SK-N-SH (cell line): ENCODE data around the gene RAPGEF1. TPM values are rescaled to one million over a fixed set of nuclear protein-coding genes. Genes with fewer than 3 reads are reported as not detected.

Experiments used
- CTCF ChIA-PET: fragments of 300-600, 350-600 bp; formaldehyde crosslinking; extraction: SDS; loops from one replicate; lab custom pipeline; 2021; lab: Yijun Ruan, JAX
- POLR2A ChIA-PET: fragments of 350-600 bp; sonication (Branson Sonifier 250); formaldehyde crosslinking; extraction: SDS; loops from one replicate; lab custom pipeline; 2020; ENCODE audit warnings: antibody characterized with exemption, inconsistent platforms; lab: Yijun Ruan, JAX
- DNase-seq: peaks from one replicate; pipeline ENCODE4 v3.0.0; 2012
- H2AFZ ChIP-seq: fragments of 200-600 bp; sonication (generic); 2 replicates; pipeline ENCODE4 v1.8.1; 2016; ENCODE audit warnings: antibody characterized with exemption, mild to moderate bottlenecking, low read depth
- H3F3A ChIP-seq: fragments of 200-600 bp; sonication (generic); replicated peaks from 2 replicates; pipeline ENCODE3; 2016; ENCODE audit warnings: antibody characterized with exemption, mild to moderate bottlenecking; ENCODE audit not compliant: insufficient read depth
- H3K27ac ChIP-seq, 2 experiments: fragments of 200-500 bp in 1 of 2; fragments of 200-600 bp in 1 of 2; sonication (Bioruptor generic) in 1 of 2; sonication (generic), shearing (Covaris generic) in 1 of 2; 2 replicates each; pipeline versions ENCODE4 v1.5.1 to v1.6.1; 2014 to 2016; ENCODE audit warnings: low read depth in 2 of 2, inconsistent platforms in 1 of 2, low read length in 1 of 2, mild to moderate bottlenecking in 1 of 2, mixed read lengths in 1 of 2
- H3K27me3 ChIP-seq: fragments of 200-600 bp; sonication (generic), shearing (Covaris generic); 2 replicates; pipeline ENCODE4 v1.6.1; 2016; ENCODE audit warnings: mixed run types; ENCODE audit not compliant: insufficient read depth
- H3K36me3 ChIP-seq, 2 experiments: fragments of 200-500 bp in 1 of 2; fragments of 200-600 bp in 1 of 2; sonication (Bioruptor generic) in 1 of 2; sonication (generic) in 1 of 2; replicated peaks in 1 of 2; 2 replicates each; pipeline versions ENCODE3 to v1.5.1; 2014 to 2016; ENCODE audit warnings: low read length in 1 of 2, mild to moderate bottlenecking in 1 of 2; ENCODE audit not compliant: insufficient read depth in 2 of 2, control insufficient read depth in 1 of 2
- H3K4me1 ChIP-seq, 2 experiments: fragments of 200-500 bp in 1 of 2; fragments of 200-600 bp in 1 of 2; sonication (Bioruptor generic) in 1 of 2; sonication (generic), shearing (Covaris generic) in 1 of 2; 2 replicates each; pipeline versions ENCODE4 v1.5.1 to v1.6.1; 2014 to 2016; ENCODE audit warnings: low read depth in 1 of 2, low read length in 1 of 2, mixed run types in 1 of 2; ENCODE audit not compliant: insufficient read depth in 2 of 2, control insufficient read depth in 1 of 2
- H3K4me2 ChIP-seq: fragments of 200-600 bp; sonication (generic), shearing (Covaris generic); 2 replicates; pipeline ENCODE4 v1.6.1; 2017; ENCODE audit warnings: mixed run types
- H3K4me3 ChIP-seq, 2 experiments: fragments of 200-500 bp in 1 of 2; fragments of 200-600 bp in 1 of 2; sonication (Bioruptor generic) in 1 of 2; sonication (generic), shearing (Covaris generic) in 1 of 2; 2 replicates each; pipeline versions ENCODE4 v1.5.1 to v1.8.1; 2014 to 2016; ENCODE audit warnings: low read depth in 2 of 2, inconsistent platforms in 1 of 2, low read length in 1 of 2, mild to moderate bottlenecking in 1 of 2, mixed read lengths in 1 of 2, moderate library complexity in 1 of 2
- H3K79me2 ChIP-seq: fragments of 200-600 bp; sonication (generic); 2 replicates; pipeline ENCODE4 v1.8.1; 2017; ENCODE audit warnings: mild to moderate bottlenecking; ENCODE audit not compliant: insufficient read depth
- H3K9ac ChIP-seq: fragments of 200-600 bp; sonication (generic); 2 replicates; pipeline ENCODE4 v1.6.1; 2017; ENCODE audit warnings: mixed run types
- H3K9me2 ChIP-seq: fragments of 200-600 bp; sonication (generic); 2 replicates; pipeline ENCODE4 v1.6.1; 2017; ENCODE audit warnings: mixed run types
- H3K9me3 ChIP-seq: fragments of 200-600 bp; sonication (generic); 2 replicates; pipeline ENCODE4 v1.6.1; 2017; ENCODE audit warnings: mixed run types, mild to moderate bottlenecking, moderate library complexity
- H4K20me1 ChIP-seq: fragments of 200-600 bp; sonication (generic); 2 replicates; pipeline ENCODE4 v1.6.1; 2017; ENCODE audit warnings: mild to moderate bottlenecking, mixed run types; ENCODE audit not compliant: insufficient read depth
- ELF1 ChIP-seq: IDR thresholded peaks from 2 replicates; pipeline ENCODE4 v1.4.0; 2012
- EP300 ChIP-seq, 2 experiments: IDR thresholded peaks; 2 replicates each; pipeline versions ENCODE4 v1.4.0 to v1.6.1; 2012; ENCODE audit warnings: borderline replicate concordance in 1 of 2, low read depth in 1 of 2, low read length in 1 of 2
- IRF3 ChIP-seq: fragments of 150-350 bp; IDR thresholded peaks from 2 replicates; pipeline ENCODE4 v1.6.1; 2016; ENCODE audit warnings: mild to moderate bottlenecking, low read depth, low read length
- JUND ChIP-seq: IDR thresholded peaks from 2 replicates; pipeline ENCODE4 v1.4.0; 2012
- MXI1 ChIP-seq: IDR thresholded peaks from 2 replicates; pipeline ENCODE4 v1.6.1; 2012; ENCODE audit warnings: mild to moderate bottlenecking, low read depth, low read length, improper control_type of control experiment
- NFIC ChIP-seq: IDR thresholded peaks from 2 replicates; pipeline ENCODE4 v1.4.0; 2012; ENCODE audit warnings: borderline replicate concordance
- PBX3 ChIP-seq: IDR thresholded peaks from 2 replicates; pipeline ENCODE4; 2012
- POLR2AphosphoS5 ChIP-seq: IDR thresholded peaks from 2 replicates; pipeline ENCODE4 v1.6.1; 2012; ENCODE audit warnings: low read depth, low read length
- RAD21 ChIP-seq: IDR thresholded peaks from 2 replicates; pipeline ENCODE4 v1.6.1; 2012; ENCODE audit warnings: mild to moderate bottlenecking, low read length
- RCOR1 ChIP-seq: fragments of 150-350 bp; IDR thresholded peaks from 2 replicates; pipeline ENCODE4 v1.6.1; 2017; ENCODE audit warnings: antibody characterized with exemption, low read length
- REST ChIP-seq: IDR thresholded peaks from 2 replicates; pipeline ENCODE4 v1.6.1; 2012; ENCODE audit warnings: mild to moderate bottlenecking, low read depth, low read length, moderate library complexity
- SIN3A ChIP-seq: IDR thresholded peaks from 2 replicates; pipeline ENCODE4 v1.6.1; 2012; ENCODE audit warnings: low read depth, mild to moderate bottlenecking, low read length, moderate library complexity, borderline replicate concordance
- TEAD4 ChIP-seq: IDR thresholded peaks from 2 replicates; pipeline ENCODE4 v1.4.0; 2012; ENCODE audit warnings: mild to moderate bottlenecking, borderline replicate concordance; ENCODE audit not compliant: insufficient read depth
- USF1 ChIP-seq: IDR thresholded peaks from 2 replicates; pipeline ENCODE4 v1.4.0; 2012; ENCODE audit warnings: low read depth, borderline replicate concordance
- USF2 ChIP-seq: fragments of 150-350 bp; IDR thresholded peaks from 2 replicates; pipeline ENCODE4 v1.6.1; 2017; ENCODE audit warnings: antibody characterized with exemption, low read length, low read depth, borderline replicate concordance
- YY1 ChIP-seq: IDR thresholded peaks from 2 replicates; pipeline ENCODE4 v1.4.0; 2012; ENCODE audit warnings: low read depth, mild to moderate bottlenecking
- WGBS: methylation state at CpG from one replicate; pipeline ENCODE4 v1.1.6; 2017; ENCODE audit warnings: low lambda C conversion rate; 5-methylcytosine and 5-hydroxymethylcytosine counted together
- polyA plus RNA-seq, 3 experiments: library from polyadenylated mRNA; depleted of rRNA; stranded (reverse); fragments of >200 nt; gene quantifications; 2 replicates each; pipeline ENCODE4 v1.2.3, GENCODE V29; 2012

RAPGEF1 gene
- polyA plus RNA-seq, 1 of the 3 experiments (the other 2 are of a cell fraction), result 26.2 TPM

GRCh38 chr9:131622523-131622922 lies 117.4 kb downstream of the RAPGEF1 start:
- TF ChIP-seq IRF3, result no peak
- TF ChIP-seq RAD21, result no peak
- TF ChIP-seq USF1, result no peak
- TF ChIP-seq PBX3, result no peak
- no peak for TF ChIP-seq ELF1
- no peak for TF ChIP-seq MXI1
- TF ChIP-seq NFIC, result no peak
- TF ChIP-seq SIN3A, result no peak
- no peak for TF ChIP-seq YY1
- TF ChIP-seq TEAD4, result no peak
- TF ChIP-seq REST, result no peak
- no peak for TF ChIP-seq EP300 (IDR thresholded peaks at IDR 0.05; ENCODE audit: borderline replicate concordance in 1 of 2, low read depth in 1 of 2, low read length in 1 of 2)
- no peak for TF ChIP-seq USF2
- no peak for TF ChIP-seq RCOR1
- TF ChIP-seq POLR2AphosphoS5, result no peak
- TF ChIP-seq JUND, result no peak
- DNase-seq, result no peak
- no peak overlapping the region for H3K4me3 ChIP-seq
- H3K27ac ChIP-seq, result no peak overlapping the region
- no peak overlapping the region for H2AFZ ChIP-seq
- H3K27me3 ChIP-seq, result no peaks in the 10 kb centered on the region
- ChIA-PET POLR2A (interaction anchor here (0.7 kb wide), 1 partner anchor 142 kb away, joined by 3 read pairs; no protein-coding TSS in a partner anchor), CTCF (no interaction called here)
- peaks cover 10 to 34% of the 10 kb centered on the region in 2 experiments for H3K36me3 ChIP-seq
- no peaks in the 10 kb centered on the region for H3K9me2 ChIP-seq
- H3F3A ChIP-seq, result no peaks in the 10 kb centered on the region
- no peak overlapping the region for H3K4me2 ChIP-seq
- peaks cover 0 to 32% of the 10 kb centered on the region in 2 experiments; a peak in 2 of 4 replicates for H3K4me1 ChIP-seq
- peaks cover 3% of the 10 kb centered on the region; the same call in 1 of the 2 replicates for H4K20me1 ChIP-seq
- WGBS, result 96% methylated on average over 4 of the region's 4 CpGs
- H3K9me3 ChIP-seq, result no peaks in the 10 kb centered on the region
- H3K9ac ChIP-seq, result no peak overlapping the region
- H3K79me2 ChIP-seq, result no peaks in the 10 kb centered on the region
